GM23248 (cell line): ENCODE results near the gene SPART.
"Not testable (repeated sequence)": the region's sequence is repeated elsewhere in the genome, so short reads cannot be mapped to it uniquely, and the experiment has no call there.

ENCODE experiments used
- EZH2 ChIP-seq: fragments of 200-600 bp; sonication (generic); IDR thresholded peaks from 2 replicates; pipeline ENCODE4 v1.6.1; 2018; ENCODE audit warnings: antibody characterized with exemption, mild to moderate bottlenecking; ENCODE audit not compliant: insufficient read depth, poor library complexity, severe bottlenecking
- EZH2phosphoT487 ChIP-seq: fragments of 200-600 bp; sonication (generic); IDR thresholded peaks from 2 replicates; pipeline ENCODE4 v1.6.1; 2018; ENCODE audit warnings: antibody characterized with exemption, moderate library complexity, mild to moderate bottlenecking, low read depth; ENCODE audit not compliant: insufficient read depth

DNA sequence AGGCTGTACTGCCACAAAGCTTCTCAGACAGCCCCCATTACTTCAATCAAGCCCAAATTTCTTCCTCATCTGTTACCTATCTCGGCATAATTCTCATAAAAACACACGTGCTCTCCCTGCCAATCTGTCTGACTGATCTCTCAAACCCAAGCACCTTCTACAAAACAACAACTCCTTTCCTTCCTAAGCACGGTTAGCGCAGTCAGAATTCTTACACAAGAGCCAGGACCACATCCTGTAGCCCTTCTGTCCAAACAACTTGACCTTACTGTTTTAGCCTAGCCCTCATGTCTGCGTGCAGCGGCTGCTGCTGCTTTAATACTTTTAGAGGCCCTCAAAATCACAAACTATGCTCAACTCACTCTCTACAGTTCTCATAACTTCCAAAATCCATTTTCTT, 26.4 kb downstream of the SPART start:
- TF ChIP-seq EZH2, EZH2phosphoT487: not testable (repeated sequence)
